ENCODE results near the gene MRPL28.
"Not testable (repeated sequence)": the region's sequence is repeated elsewhere in the genome, so short reads cannot be mapped to it uniquely, and the experiment has no call there.

Gene MRPL28

DNA sequence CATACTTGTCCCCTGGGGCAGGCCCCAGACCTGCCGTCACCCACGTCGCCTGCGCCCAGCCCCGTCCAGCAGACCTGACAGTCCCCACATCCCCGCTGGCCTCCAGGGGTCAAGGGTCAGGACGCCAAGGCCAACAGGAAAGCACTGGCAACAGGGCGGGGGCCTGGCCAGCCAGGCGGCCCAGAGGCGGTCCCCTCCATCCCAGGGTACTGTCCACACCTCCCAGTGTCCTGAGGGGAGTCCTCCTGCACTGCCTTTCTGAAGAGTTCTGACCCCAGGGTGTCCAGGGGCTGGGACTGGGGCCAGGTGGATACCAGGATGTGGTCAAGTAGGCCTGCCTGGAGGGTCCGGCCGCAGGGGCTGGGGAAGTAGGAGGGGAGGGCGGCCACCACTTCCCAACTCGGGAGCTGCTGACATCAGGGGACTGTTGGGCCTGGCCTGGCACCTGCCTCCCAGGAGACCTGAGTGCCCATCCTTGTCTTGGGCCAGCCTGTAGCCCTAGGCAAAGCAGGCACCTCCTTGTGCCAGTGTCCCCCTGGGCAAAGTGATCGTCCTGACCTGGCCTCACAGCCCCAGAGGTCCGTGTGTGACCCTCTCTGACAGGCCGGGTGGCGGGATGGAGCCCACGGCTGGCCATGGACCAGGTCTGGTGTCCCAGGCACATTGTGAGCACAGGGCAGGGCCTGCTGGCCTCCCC is 11.1 kb downstream of the MRPL28 start:
- no peak for DNase-seq

DNA sequence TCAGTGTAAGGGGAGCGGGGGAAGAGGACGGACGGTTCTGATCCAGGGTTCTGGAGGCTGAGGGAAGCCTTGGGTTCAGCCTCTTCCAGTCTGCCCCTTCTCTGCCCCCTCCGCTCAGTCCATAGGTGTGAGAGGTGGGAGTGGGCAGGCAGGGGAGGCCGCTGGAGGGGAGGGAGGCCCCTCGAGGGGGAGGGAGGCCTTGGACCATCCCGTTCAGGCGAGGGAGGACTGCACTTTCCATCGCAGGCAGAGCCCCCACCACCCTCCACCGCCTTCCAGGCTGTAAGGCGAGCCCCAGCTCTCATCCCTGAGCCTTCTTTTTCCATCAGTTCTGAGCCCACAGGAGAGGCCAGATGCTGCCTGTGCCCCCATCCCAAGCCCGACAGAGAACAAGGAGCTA is 13.6 kb downstream of the MRPL28 start:
- DNase-seq: no peak

DNA sequence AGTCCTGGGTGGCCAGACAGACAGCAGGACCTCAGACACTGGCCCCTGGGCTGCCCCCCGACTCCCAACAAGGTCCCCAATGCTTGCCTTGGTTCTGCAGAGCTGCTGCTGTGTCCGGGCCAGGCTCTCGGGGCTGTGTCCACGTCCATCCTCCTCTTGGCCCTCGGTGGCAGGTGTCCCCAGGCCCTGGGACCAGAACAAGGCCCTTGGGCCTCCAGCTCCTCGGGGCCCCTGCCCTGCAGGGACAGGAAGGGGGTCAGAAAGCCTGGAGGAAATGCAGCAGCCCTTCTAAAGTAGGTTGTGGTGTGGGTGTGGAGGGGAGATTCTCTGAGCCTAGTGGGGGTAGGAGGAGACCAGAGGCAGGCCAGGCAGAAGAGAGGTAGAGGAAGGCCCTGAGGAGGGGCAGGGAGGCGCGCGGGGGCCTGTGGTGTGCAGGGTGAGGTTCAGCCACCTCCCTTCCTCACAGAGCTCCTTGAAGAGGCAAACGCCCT is 15.3 kb downstream of the MRPL28 start:
- DNase-seq: no peak

DNA sequence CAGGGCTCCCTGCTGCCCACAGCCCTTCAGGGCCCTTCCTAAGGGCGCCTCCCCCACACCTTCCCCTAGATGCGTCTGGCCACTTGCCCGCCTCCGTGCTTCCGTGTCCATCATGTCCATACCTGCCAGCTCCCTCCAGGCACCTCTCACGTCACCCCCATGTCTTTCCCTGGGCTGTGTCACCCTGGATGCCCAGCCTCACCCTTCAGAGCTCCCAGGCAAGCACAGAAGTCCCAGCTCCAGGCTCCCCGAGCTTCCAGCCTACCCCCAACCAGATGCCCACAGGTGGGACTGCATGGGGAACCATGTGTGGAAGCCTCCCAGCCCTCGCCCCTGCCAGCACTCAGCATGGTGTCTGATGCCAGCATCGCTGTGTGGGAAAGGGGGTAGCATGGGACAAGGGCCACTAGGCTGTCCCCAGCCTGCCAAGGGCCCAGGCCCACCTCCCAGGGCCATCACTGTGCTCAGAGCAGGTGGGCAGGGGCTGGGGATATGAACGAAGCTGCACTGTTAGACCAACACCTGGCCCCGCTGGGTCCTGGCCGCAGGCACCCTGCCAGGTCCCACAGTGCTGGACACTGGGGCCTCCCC is 16.0 kb downstream of the MRPL28 start:
- DNase-seq: no peak

DNA sequence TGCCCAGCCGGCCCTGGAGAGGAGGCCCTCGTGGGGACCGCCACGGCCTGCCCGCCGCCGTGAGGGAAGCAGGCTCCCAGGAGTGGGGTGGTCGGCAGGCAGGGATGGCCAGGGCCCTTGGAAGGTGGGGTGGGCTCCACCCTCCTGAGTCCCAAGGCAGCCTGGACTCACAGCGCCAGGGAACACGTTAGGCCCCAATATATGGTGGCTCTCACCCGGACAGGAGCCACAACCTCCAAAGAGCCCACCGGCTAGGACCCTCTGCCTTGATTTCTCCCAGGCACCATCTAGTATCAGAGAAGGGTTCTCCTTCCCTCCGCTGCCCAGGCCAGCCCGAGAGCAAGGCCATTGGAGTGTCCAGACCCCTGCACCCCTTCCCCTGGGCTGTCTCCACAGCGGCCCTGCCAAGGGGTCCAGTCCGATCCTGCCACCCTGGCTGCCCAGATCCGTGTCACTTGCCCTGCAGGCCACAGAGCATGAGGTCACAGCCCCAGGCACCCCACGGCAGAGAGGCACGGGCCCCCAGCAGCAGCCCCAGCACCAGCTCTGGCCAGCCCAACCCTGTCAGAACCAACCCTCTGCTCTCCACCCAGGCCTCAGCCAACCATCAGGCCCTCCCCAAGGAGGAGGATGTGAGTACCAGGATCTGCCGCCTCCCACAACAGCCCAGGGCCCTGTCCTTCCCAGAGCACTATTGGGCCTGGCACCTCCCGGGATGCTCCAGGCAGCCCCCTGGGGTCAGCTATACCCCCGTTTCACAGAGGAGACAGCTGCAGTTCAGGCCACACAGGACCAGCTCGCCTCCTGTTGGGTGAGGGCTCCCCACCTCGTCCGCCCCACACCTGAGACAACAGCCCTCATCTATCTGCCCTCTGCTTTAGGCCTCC is 16.7 kb downstream of the MRPL28 start:
- DNase-seq: no peak

DNA sequence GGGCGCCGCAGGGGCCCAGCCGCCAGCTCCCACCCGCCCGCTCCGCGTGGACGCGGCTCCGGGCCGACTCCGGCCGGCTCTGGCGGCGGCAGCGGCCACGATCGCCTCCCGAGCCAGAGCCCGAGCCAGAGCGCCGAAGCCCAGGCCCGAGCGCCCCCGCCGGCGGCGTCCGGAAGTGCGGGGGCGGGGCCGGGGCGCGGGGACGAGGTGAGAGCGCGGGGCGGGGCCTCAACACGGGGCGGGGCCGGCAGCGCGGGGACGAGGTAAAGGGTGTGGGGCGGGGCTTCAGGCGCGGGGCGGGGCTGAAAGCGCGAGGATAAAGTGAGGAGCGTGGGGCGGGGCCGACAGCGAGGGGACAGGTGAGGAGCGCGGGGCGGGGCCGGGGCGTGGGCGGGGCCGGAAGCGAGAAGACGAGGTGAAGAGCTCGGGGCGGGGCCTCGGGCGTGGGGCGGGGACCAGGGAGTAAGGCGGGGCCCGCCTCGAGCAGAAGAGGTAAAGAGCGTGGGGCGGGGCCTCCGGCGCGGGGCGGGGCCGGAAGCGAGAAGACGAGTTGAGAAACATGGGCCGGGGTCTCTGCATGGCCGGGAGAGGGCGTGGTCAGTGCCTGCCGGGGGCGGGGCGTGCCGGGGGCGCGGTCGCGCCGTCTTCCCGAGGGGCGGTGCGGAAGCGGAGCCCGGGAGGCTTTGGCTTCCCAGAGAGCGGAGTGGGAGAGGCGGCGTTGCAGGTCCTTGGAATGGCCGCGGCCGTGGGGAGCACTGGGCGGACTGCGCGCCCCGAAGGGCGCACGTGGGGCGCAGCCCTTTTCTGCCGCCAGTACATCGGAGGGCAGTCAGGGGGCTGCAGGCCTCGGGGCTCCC is 17.6 kb downstream of the MRPL28 start, which contains the start of gene AXIN1:
TSS of gene AXIN1 (minus strand) at position 177 of the 857 bp plus-strand sequence. CDS start 5,698 bp downstream, outside the sequence.
- peak; percentile 95 for DNase-seq

DNA sequence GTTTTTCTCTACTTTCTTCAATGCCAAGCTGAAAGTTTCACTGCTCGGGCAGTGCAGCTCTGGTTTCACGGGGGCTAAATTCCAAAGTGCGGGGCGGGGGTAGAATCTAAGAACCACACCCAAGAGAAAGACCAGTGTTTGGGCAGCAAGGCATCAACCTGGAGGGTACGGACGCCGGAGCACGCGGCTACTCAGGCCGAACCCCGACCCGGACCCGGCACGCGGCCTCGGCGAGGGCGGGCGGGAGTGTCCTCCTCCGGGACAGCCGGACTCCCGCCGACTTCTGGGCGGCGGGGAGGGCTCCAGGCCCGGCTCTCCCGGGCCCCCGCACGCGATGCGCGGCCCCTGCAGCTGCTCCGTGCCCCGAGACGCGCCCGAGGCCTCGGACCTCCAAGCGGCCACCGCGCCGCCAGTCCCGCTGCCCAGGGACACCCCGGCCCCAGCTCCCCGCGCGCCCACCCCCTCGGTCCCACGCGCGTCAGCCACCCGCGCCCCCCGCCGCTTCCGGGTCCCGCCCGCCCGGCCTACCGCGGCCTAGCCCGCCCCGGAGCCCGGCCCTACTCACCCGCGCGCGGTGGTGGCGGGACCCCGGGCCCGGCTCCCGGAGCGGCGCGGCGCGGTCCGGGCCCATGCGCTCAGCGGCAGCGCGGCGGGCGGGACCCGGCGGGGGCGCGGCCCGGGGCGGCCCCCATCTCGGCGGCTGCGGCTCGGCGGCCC is 18.4 kb downstream of the MRPL28 start:
- no peak for DNase-seq

DNA sequence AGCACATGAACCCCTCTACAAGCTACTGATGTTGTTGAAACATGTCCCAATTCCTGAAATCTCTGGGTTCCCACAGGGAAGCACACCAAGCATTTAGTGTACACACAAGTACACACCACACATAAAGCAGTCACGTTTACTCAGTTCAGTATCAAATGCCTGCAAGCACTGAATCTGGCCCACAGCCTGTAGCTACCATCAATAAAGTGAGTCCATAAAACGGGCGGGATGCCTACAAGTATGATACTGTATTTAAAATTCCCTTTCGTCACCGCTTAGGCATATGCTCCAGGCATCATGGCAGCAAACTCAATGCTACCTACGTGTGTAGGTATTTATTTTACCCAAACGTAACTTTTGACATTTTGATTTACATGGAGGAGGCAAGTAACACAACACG is 20.1 kb downstream of the MRPL28 start:
- no peak for DNase-seq

DNA sequence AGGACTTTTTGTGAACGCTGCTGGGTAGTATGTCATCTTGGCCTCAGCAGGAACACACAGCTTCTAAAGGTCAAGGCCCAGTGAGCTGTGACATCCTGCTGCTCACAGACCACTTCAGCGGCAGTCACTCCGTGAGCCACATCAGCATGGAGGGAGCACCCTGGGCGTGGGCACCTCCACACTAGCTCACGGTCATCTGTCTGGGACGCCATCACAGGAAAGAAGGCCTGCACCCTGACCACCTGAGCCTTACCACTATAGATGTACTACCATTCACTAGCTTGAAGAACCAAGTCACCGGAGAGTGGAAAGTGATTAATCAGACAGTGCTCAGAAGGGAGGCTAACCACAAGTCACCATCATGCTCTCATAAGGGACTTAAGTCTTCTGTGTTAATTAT is 21.1 kb downstream of the MRPL28 start:
- no peak for DNase-seq

DNA sequence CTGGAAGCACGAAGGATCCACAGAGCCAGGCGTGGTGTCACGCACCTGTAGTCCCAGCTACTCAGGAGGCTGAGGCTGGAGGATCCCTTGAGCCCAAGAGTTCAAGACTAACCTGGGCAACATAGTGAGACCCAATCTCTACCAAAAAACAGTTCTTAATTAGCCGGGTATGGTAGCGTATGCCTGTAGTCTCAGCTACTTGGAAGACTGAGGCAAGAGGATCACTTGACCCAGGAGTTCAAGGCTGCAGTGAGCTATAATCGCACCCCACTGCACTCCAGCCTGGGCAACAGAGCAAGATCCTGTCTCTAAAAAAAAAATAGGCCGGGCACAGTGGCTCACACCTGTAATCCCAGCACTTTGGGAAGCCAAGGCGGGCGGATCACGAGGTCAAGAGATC is 21.8 kb downstream of the MRPL28 start:
- not testable (repeated sequence) for DNase-seq

DNA sequence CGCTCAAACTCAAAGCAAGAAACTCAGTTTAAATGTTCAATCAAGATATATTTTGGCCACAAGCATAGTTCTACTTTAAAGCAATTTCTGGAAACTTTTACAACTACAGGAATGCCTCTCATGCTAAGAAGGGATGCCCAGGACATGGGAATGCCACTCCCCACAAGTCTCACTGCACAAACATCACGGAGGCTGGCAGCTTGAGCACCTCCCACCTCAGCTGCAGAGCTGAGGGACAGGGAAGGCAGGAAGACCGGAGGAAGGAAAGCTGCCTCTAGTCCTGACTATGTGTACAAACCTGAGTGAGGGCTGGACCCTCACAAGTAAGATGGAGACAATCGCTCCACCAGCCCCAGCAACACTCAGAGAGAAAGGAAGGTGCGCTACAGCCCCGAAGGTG is 23.1 kb downstream of the MRPL28 start:
- DNase-seq: no peak

DNA sequence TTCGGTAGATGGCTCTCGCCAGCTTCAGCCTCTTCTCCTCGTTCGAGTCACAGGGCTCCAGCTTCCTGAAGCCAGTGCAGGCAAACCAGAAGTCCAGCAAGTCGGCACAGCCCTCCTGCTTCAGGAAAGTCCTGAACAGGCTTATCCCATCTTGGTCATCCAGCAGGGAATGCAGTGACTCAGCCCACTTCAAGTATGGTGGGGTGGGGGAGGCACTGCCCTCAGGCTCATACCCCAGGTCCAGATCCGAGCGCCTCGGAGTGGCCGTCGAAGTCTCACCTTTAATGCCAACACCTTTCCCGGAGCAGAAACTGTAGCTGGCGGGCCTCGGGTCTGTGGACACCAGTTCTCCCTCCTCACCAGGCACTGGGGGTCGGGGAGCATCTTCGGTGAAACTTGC is 23.8 kb downstream of the MRPL28 start:
- no peak for DNase-seq

DNA sequence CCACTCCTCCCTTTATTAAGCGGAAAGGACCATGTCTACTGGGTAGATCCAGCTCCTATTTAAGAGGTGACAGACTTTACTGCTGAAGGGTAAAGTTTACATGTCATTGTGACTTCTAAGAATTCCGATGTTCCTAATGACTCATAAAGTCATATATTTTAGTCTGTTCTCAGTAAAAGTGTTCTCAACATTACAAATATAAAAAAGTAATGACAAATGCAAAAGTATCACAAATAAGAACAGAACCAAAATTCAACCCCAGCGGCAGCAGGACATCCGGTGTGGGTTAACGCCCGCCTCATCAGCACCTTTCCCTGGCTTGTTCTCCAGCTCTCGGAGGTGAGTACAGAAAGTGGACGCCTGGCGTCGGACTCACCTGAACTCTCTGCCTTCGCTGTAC is 24.6 kb downstream of the MRPL28 start:
- no peak for DNase-seq

DNA sequence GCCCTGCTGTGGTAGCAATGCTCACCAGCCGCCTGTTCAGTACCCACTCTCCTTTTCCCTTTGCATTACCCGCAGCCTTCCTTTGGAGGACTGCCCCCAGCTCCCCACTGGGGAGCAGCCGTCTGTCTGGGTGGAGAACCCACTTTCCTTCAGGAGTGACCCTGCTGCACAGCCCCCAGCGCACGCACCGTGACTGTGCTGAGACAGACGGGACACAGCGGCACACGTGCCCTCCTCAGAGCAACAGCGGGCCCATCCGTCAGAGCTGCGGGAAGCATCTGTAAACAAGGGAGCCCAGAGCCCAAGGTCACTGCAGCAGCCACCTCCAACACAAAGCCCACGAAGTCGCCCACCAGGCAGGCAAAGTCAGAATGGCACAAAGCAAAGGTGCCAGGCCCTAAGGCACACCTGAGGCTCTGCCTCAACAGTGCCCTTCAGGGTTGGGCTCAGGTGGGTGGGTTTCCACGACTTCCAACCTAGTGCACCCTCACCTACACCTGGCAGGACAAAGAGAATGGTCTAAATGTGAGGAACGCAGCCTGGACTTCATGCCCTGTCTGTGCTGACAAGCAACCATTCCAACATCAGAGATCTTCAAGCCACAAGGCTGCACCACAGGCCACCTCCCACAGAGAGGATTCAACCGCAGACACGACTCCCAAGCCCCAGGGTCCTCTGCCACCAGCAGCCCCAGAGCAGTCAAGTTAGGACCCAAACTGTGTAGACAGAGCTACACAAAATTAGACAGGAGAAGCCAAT is 27.7 kb downstream of the MRPL28 start:
- DNase-seq: no peak

DNA sequence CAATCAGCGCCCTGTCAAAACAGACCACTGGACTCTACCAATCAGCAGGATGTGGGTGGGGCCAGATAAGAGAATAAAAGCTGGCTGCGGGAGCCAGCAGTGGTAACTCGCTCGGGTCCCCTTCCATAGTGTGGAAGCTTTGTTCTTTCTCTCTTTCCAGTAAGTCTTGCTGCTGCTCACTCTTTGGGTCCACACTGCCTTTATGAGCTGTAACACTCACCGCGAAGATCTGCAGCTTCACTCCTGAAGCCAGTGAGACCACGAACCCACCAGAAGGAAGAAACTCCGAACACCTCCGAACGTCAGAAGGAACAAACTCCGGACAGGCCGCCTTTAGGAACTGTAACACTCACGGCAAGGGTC is 28.4 kb downstream of the MRPL28 start:
- not testable (repeated sequence) for DNase-seq

DNA sequence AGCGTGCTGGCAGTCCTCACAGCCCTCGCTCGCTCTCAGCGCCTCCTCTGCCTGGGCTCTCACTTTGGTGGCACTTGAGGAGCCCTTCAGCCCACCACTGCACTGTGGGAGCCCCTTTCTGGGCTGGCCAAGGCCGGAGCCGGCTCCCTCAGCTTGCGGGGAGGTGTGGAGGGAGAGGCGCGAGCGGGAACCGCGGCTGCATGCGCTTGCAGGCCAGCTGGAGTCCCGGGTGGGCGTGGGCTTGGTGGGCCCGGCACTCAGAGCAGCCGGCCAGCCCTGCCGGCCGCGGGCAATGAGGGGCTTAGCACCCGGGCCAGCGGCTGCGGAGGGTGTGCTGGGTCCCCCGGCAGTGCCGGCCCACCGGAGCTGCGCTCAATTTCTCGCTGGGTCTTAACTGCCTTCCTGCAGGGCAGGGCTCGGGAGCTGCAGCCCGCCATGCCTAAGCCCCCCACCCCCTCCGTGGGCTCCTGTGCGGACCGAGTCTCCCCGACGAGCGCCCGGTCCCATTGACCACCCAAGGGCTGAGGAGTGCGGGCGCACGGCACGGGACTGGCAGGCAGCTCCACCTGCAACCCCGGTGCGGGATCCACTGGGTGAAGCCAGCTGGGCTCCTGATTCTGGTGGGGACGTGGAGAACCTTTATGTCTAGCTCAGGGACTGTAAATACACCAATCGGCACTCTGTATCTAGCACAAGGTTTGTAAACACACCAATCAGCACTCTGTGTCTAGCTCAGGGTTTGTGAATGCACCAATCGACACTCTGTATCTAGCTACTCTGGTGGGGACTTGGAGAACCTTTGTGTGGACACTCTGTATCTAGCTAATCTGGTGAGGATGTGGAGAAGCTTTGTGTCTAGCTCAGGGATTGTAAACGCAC is 29.0 kb downstream of the MRPL28 start:
- not testable (repeated sequence) for DNase-seq

DNA sequence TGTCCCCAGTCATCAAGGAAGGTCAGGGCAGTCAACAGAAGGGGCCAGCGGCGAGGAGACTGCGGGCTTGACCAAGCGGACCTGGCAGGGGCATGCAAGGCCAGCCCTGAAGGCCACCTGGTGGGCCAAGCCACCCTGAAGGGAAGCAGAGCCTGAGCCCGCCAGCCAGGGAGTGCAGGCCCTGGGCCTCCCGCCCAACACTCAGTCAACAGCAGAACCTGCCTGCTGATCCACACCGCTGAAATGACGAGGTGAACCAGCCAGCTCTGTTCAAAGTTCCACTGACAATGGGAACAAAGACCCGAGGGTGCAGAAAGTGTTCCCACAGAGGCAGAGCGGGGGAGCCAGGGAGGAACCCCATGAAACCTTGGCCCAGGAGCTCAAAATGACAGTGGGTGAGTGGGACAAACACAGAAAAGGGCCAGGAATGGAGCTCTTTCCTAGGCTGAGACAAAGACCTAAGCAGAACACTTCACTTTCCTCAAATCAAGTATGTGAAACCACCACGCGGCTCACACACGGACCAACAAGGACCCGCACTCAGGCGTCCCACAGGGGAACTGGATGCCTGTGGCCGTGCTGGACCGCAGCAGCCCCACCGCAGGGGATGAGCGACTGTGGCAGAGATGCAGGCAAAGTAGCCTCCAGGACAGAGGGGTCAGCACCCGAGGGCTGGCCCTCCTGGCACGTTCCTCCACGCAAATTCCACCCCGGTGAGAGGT is 29.8 kb downstream of the MRPL28 start:
- DNase-seq: no peak

DNA sequence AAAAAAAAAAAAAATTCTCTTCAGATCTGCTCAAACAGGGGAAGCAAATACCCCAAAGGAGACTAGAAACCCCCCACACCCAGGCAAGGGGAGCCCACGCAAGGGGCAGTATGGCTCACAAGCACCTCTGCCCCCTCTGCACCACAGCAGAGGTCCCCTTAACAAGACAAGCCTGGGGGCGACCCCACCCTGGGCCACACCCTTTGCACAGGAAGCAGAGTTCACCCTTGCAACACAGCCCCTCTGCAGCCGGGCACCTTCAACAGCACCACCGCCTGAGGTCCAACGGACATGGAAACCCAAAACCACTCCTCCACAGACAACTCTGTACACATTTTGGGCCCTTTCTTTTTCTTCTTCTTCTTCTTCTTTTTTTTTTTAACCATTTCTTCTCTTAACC is 30.7 kb downstream of the MRPL28 start:
- no peak for DNase-seq

DNA sequence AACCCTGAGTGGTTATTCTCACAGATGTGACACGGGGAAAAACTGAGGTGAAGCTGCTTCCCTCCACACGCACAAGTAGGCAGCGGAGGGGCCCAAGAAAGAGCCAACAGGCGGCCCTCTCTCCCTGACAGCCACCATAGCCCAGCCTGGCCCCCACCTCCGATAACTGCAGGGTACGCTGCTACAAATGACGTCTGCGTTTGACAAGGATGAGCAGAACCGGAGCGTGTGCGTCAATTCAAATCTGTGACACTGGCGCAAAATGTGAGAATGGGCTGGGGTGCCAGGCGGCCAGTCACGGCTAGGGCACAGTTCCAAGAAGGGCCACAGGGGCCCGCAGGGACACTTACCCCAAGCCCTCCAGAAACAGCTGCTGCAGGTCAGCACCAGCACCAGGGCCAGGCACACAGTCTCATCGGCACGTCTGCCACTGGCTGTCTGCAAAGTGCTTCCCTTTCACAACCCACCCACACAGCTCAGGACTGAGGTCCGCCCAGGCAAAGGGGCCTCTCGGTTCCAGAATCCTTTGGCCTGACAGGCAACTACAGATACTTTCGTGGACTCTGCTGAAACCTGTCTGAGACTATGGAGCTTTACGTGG is 32.3 kb downstream of the MRPL28 start:
- DNase-seq: no peak
